Heart left ventricle (tissue), 13 donors: ENCODE data around the gene DDIT4L.

Experiments
- CTCF ChIP-seq, 12 donors: fragments of 200-600 bp; sonication (generic) in 4 of 12; IDR thresholded peaks; one replicate each; pipeline versions ENCODE4 v1.5.0 to v1.8.0; 2018 to 2022; ENCODE audit warnings: antibody characterized with exemption in 12 of 12, mild to moderate bottlenecking in 5 of 12
- POLR2A ChIP-seq, 2 donors: fragments of 450-650 bp; IDR thresholded peaks; one replicate each; pipeline ENCODE4 v1.6.1; 2017; ENCODE audit warnings: antibody characterized with exemption in 2 of 2, mild to moderate bottlenecking in 2 of 2, moderate library complexity in 2 of 2
- donor health status: ischemic (EF 13 %, LVEDD 7.1; RV severe dilation, severe dysfunction).
- donor health status: DM: no; HTN: yes; CAD: no.
- donor health status: DM: no; HTN: no; CAD: no.
- donor health status: ischemic (EF 25% LVEDD 6.9; RV normal size, moderate dysfunction).
- donor health status: ischemic (EF 25% LVEDD 5.7; RV mildly dilated, moderate dysfunction).
- donor health status: ischemic (EF 35%, LVEDD 5.7; RV mildly dilated, moderate dysfunction).
- donor health status: nonischemic (EF 11% LVEDD 7.7; RV severe dilation, severe dysfunction).
- donor health status: DM: yes; HTN: yes; CAD: no.
- donor health status: PGD.
- donor health status: ischemic (EF 29% LVEDD 5.4; RV normal size, mild dysfunction).
- donor health status: nonischemic (EF 23%, LVEDD 6.1; RV moderate dilation, normal function).

- no peak for TF ChIP-seq CTCF (IDR thresholded peaks at IDR 0.05)
- no peak for TF ChIP-seq POLR2A (IDR thresholded peaks at IDR 0.05)
Measured at GRCh38 chr4:100240008-100240407, 49.7 kb upstream of the DDIT4L start.
